Choroid plexus epithelial cell (primary cell): ENCODE measurements around the gene DNASE1L3.
A peak's percentile ranks its signal among the peaks of the same experiment; 100 is the strongest.
"Not testable (repeated sequence)": the region's sequence is repeated elsewhere in the genome, so short reads cannot be mapped to it uniquely, and the experiment has no call there.

ENCODE experiments used
- DNase-seq: peaks from one replicate; pipeline ENCODE4 v3.0.0-alpha.2; 2010; ENCODE audit warnings: low read depth
- H3K4me3 ChIP-seq: 2 replicates; pipeline ENCODE4 v1.5.1; 2011; ENCODE audit warnings: low read depth, mild to moderate bottlenecking, control low read depth, low read length, moderate library complexity
- TF ChIP-seq, protein P1 (sequence below): conservative IDR thresholded peaks from 2 replicates; pipeline ENCODE4 v1.5.1; 2011; ENCODE audit warnings: low read depth, mild to moderate bottlenecking, control low read depth, inconsistent platforms, low read length, moderate library complexity

The DNASE1L3 gene

DNA sequence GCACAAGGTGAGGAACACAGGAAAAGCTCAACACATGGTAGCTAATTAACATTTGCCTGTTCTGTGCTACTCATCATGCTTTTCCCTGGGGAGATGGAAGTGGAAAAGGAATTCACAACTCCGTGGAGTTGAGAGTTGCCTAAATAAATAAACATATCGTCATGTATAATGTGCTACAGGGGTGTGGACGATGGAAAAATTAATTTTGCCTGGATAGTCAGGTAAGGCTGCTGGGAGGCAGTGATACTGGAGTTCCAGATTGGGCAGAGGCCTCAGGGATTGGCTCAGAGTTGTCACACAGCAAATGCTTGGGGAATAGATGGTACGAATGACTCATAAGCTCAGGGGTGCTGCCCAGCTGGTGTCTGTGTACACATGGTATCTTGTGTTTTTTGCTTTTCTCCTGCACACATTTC is 23.8 kb upstream of the DNASE1L3 start:
- TF ChIP-seq, protein P1, sequence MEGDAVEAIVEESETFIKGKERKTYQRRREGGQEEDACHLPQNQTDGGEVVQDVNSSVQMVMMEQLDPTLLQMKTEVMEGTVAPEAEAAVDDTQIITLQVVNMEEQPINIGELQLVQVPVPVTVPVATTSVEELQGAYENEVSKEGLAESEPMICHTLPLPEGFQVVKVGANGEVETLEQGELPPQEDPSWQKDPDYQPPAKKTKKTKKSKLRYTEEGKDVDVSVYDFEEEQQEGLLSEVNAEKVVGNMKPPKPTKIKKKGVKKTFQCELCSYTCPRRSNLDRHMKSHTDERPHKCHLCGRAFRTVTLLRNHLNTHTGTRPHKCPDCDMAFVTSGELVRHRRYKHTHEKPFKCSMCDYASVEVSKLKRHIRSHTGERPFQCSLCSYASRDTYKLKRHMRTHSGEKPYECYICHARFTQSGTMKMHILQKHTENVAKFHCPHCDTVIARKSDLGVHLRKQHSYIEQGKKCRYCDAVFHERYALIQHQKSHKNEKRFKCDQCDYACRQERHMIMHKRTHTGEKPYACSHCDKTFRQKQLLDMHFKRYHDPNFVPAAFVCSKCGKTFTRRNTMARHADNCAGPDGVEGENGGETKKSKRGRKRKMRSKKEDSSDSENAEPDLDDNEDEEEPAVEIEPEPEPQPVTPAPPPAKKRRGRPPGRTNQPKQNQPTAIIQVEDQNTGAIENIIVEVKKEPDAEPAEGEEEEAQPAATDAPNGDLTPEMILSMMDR, result no peak
- no peak overlapping the region for H3K4me3 ChIP-seq
- peak; percentile 56 for DNase-seq

- DNase-seq, result no peak
- TF ChIP-seq, protein P1, result no peak
- H3K4me3 ChIP-seq, result no peak overlapping the region
These were observed 20.9 kb upstream of the DNASE1L3 start for GRCh38 chr3:58231666-58232065.

- TF ChIP-seq, protein P1, result no peak
- no peak overlapping the region for H3K4me3 ChIP-seq
- no peak for DNase-seq
These were observed 20.2 kb upstream of the DNASE1L3 start for GRCh38 chr3:58230876-58231552.

DNA sequence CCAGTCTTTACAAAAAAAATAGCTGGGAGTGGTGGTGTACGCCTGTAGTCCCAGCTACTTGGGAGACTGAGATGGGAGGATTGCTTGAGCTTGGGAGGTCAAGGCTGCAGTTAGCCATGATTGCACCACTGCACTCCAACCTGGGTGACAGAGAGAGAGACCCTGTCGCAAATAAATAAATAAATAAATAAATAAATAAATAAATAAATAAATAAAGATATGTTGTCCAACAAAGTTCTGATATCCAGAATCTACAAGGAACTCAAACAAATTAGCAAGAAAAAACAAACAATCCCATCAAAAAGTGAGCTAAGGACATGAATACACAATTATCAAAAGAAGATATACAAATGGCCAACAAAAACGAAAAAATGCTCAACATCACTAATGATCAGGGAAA is 17.2 kb upstream of the DNASE1L3 start:
- H3K4me3 ChIP-seq, DNase-seq: not testable (repeated sequence)

DNA sequence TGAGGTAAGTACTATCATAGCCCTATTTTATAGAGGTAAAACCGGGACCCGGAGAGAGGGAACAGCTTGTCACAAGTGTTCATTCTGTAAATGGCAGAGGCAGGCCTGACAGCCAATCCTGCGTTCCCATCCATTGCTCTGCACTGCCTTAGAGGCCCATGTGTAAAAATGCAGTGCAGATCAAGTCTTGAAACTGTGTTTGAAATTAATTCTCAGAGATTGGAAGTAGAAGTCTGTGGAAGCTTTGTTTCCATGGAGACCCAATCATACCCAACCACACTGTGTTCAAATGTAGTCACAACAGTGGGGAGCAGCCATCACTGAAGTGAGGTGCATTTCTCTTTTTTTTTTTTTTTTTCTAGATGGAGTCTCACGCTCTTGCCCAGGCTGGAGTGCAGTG is 13.1 kb upstream of the DNASE1L3 start:
- H3K4me3 ChIP-seq, result no peak overlapping the region
- no peak for DNase-seq
- TF ChIP-seq, protein P1, result no peak

DNA sequence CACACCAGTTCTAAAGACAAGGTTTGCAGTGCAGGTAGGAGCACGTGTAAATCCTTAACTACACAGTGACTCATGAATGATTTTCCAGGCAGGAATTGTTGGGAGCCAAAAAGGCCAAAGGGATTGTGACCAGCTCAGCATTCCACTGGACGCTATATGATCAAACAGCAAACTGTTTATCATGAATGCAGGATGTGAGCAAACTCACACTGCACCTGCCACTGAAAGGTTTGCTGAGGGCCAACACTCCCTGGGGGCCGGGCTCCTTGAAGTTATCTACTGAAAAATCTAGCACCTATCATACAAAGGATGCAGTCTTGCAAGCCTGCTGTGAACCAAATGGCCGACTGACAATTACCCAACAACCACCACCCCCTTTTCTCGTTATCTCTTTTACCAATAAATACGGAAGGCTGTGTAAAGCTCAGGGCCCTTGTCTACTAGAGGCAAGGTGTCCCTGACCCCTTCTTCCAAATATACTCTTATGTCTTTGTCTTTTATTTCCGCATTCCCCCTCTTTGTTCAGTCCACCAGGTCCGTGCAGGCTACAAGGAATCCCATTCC is 11.5 kb upstream of the DNASE1L3 start:
- TF ChIP-seq, protein P1, result no peak
- no peak for DNase-seq
- no peak overlapping the region for H3K4me3 ChIP-seq

GRCh38 chr3:58218904-58219303 is 8.1 kb upstream of the DNASE1L3 start:
- DNase-seq, result no peak
- H3K4me3 ChIP-seq, result no peak overlapping the region
- TF ChIP-seq, protein P1, result no peak
